Skin epidermis (tissue), 12 donors: ENCODE data around the gene BICD1.
A peak's percentile ranks its signal among the peaks of the same experiment; 100 is the strongest.
"Not testable (repeated sequence)": the region's sequence is repeated elsewhere in the genome, so short reads cannot be mapped to it uniquely, and the experiment has no call there.

Experiments
- H3K27ac ChIP-seq, 21 experiments: fragments of 200-600 bp; sonication (generic) in 11 of 21; one replicate each; pipeline ENCODE4 v1.5.0; 2020; ENCODE audit warnings: mild to moderate bottlenecking in 3 of 21, inconsistent platforms in 2 of 21, moderate library complexity in 2 of 21
- H3K4me3 ChIP-seq, 7 experiments: fragments of 200-600 bp; sonication (generic) in 2 of 7; one replicate each; pipeline ENCODE4 v1.5.0; 2020; ENCODE audit warnings: inconsistent platforms in 2 of 7, mild to moderate bottlenecking in 2 of 7, moderate library complexity in 1 of 7

BICD1 gene

GRCh38 chr12:32229971-32230612, 123.4 kb downstream of the BICD1 start:
- H3K4me3 ChIP-seq, result no peak overlapping the region
- no peak overlapping the region for H3K27ac ChIP-seq

DNA sequence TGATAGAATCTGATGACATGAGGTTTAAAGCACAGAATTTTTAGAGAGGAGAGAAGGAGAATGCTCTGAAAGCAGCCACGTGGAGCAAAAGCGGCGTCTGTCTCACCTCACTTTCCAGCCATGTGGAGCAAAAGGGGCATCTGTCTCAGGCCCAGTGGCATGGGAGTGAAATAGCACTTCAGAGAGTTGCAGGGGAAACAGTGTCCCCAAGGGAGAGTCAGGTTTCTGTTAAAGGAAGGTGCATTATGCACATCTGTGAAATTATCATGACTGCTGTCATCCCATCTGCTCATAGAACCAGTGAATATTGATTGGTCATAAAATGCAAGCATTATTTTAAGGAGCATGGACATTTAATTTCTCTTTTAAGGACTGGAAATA, 124.0 kb downstream of the BICD1 start:
- H3K27ac ChIP-seq, result no peak overlapping the region
- no peak overlapping the region for H3K4me3 ChIP-seq

DNA sequence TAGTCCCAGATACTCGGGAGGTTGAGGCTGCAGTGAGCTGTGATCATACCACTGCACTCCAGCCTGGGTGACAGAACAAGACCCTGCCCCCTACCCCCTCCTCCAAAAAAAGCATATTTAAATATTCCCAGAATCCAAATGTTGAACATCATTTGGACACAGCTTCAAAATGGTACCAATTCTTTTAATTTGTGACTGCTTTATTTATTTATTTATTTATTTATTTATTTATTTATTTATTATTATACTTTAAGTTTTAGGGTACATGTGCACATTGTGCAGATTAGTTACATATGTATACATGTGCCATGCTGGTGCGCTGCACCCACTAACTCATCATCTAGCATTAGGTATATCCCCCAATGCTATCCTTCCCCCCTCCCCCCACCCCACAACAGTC, 124.7 kb downstream of the BICD1 start:
- H3K4me3 ChIP-seq, H3K27ac ChIP-seq: not testable (repeated sequence)

DNA sequence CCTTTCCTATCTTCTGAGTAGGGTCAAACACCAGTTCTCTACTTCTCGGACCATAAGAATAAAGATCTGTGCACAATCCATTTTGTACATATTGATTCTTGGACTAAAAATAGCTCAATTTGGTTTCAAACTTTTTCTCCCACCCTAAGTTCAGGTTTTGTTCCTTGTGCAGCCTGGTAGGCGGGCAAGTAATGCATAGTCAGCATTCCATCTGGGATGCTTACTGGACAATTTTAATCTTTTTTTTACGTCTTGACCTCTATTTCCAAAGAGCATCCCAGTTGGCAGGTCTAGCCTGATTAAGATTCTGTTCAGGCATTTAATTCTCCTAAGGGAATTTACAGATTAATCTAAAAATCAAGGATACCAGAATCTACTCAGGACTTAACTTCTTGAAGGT, 126.9 kb downstream of the BICD1 start:
- no peak overlapping the region for H3K27ac ChIP-seq
- H3K4me3 ChIP-seq, result no peak overlapping the region

- Histone ChIP-seq H3K27ac (no peak overlapping the region), H3K4me3 (no peak overlapping the region)
Observed at GRCh38 chr12:32235251-32235650, 128.6 kb downstream of the BICD1 start.

DNA sequence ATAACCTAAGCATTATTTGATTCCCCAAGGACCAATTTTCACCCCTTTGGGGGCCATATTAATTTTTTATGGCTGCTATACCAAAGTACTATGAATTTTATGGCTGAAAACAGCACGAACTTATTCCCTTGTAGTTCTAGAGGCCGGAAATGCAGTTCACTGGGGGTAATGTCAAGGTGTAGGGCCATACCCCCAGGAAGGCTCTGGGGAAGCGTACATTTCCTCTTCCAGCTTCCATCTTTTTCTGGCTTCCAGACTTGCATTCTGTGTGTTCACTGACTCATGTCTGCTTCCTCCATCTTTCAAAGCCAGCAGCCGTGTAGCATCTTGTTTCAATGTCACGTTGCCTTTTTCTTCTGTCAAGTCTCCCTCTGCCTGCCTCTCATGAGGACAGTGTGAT, 133.5 kb downstream of the BICD1 start:
- Histone ChIP-seq H3K27ac (no peak overlapping the region), H3K4me3 (no peak overlapping the region)

GRCh38 chr12:32240831-32241230, 134.2 kb downstream of the BICD1 start:
- H3K4me3 ChIP-seq, result no peak overlapping the region
- no peak overlapping the region for H3K27ac ChIP-seq

DNA sequence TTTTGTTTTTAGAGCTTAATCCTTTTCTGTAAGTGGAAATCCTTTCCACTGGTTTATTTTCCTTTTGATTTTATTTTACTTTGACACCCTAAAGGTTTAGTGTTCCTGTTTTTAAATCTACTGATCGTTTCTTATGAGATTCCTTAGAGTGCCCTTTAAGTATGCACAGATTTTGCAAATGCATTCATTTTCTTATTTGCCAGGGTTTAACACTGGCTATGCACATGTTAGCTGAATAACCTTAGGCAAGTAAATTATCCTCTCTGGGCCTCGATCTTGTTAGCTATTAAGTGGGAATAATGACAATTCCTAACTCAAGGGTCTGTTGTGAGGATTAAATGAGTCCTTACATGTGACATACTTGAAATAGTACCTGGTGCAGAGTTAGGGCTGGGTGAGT, 136.0 kb downstream of the BICD1 start:
- Histone ChIP-seq H3K27ac (no peak overlapping the region), H3K4me3 (no peak overlapping the region)

- peak overlapping the region in 1 of 21 experiments; percentile 3 for H3K27ac ChIP-seq
- no peak overlapping the region for H3K4me3 ChIP-seq
Observed at GRCh38 chr12:32248441-32249140, 141.9 kb downstream of the BICD1 start.

GRCh38 chr12:32249777-32250176, 143.1 kb downstream of the BICD1 start:
- peak overlapping the region in 1 of 21 experiments; percentile 11 for H3K27ac ChIP-seq
- no peak overlapping the region for H3K4me3 ChIP-seq

DNA sequence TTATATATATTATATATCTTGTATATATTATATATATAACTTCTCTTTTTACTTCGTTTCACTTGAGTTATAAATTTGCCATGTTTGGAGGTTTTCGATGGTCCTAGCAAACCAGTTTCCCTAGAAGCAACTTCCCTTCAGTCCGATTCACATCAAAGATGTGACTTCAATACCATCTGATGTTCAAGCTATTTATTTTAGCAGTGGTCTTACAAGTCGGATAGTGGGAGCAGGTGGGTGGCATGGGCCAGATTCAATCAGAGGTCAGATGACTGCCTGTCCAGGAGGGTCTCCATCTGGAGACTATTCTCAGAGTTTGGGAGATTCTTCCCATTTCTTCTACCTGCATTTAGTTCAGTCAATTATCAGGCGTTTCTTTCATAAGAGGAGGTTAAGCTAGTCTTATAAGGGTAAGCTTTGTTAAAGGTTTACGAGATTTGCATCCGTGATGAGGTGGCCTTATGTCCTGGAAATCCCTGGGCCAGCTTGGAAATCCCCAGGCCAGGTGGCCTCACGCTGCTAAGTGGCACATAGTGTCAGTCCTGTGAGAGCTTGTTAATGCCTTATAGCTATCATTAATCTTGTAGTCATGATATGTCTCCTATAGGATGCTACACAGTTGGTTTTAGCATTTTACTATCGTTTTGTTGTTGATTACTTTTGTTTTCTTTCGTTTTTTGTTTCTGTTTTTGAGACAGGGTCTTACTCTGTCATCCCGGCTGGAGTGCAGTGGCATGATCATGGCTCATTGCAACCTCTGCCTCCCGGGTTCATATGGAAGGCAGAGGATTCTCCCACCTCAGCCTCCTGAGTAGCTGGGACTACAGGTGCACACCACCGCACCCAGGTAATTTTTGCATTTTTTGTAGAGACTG, 145.8 kb downstream of the BICD1 start:
- no peak overlapping the region for H3K4me3 ChIP-seq
- no peak overlapping the region for H3K27ac ChIP-seq

- Histone ChIP-seq H3K27ac (no peak overlapping the region), H3K4me3 (no peak overlapping the region)
Observed at GRCh38 chr12:32253154-32253790, 146.6 kb downstream of the BICD1 start.

DNA sequence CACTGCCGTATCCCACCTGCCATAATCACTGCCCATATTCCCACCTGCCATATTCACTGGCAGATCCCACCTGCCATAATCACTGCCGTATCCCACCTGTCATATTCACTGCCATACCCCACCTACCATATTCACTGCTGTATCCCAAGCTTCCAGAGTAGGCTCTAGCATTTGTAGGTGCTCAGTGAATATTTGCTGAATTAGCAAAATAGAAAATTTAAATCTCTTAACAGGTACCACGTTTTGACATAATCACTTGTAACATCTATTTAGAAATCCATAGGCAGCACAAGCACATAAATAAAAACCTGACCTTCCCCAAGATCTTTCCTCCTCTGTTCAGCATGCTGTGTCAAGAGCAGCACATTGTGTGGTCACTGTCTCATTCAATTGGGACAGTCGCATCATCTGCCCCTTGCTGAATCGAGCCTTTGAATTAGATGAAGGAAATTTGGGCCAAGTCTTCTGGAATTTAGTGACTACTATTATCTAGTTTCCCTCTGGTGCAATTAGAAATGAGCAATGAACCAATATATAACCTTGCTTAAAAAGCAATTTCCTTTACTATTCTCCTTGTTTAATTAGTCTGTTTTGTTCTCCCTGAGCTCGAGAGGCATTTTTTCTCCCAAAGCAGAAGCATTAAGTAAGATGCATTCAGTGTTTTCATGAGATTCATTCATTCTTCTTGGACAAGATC, 147.8 kb downstream of the BICD1 start:
- no peak overlapping the region for H3K27ac ChIP-seq

DNA sequence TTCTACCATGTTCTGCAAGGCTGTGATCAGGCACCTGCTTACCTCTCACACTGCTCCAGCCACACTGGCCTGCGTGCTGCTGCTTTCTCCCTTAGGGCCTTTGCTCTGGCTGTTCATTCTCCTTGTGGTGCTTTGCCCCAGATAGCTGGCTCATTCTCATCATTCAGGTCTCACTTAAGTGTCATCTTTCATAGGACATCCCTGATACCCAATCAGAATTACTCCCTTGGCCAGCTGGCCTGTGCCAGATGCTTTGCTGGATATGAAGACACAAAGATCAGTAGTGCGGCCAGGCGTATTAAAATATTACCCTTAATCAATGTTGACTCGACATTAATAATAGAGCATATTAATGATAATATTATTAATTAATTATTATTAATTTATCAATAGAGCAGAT, 148.9 kb downstream of the BICD1 start:
- Histone ChIP-seq H3K4me3 (no peak overlapping the region), H3K27ac (no peak overlapping the region)

More for the DNA sequence above, 147.8 kb downstream of the BICD1 start:
- no peak overlapping the region for H3K4me3 ChIP-seq

DNA sequence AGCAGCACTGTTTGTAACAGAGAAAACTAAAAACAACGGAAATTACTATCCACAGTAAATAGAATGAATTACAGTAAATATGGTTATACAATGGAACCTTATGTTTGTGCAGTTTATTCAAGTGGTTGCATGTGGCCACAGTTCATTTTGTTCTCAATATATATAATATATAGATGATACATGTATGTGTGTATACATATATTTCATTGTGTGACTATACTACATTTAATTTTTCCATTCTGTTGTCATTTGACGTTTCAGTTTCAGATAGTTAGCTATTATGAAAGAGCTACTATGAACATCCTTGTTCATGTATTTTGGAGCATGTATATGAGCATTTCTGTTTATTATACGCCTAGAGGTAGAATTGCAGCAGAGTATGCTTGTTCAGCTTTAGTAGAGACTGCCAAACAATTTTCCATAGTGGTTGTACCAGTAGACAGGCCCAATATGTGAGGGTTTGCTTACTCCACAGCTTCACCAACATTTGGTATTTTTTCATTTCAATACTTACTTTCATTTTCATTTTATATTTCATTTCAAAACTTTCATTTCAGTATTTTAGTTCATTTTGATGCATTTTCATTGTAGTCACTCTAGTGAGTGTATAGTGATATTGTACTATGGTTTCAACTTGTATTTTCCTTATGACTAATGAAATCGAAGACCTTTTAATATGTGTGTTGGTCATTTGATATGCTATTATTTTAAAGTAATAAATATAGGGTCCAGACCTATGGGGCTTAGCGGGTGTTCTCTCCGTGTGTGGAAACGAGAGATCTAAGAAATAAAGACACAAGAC, 151.2 kb downstream of the BICD1 start:
- Histone ChIP-seq H3K4me3 (no peak overlapping the region), H3K27ac (no peak overlapping the region)

DNA sequence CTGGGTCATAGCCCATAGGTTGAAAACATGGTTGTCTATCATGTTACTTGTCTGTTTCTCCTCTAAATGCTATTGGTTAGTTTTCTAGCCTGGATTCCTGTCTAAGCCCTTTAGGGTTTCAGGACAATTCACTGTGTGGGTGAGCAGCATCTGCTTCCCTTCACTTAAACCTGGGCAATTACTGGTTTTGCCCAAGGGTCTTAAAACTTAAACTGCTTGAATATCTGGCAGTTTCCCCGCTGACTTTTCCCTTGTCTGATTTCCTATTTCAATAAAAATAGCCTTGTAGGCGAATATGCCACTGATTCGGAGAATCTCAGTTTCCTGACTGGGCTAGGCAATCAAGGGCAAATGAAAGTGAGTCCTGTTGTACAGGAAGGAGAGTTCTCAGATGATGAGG, 154.0 kb downstream of the BICD1 start:
- Histone ChIP-seq H3K4me3 (no peak overlapping the region), H3K27ac (no peak overlapping the region)

GRCh38 chr12:32261638-32262037, 155.0 kb downstream of the BICD1 start:
- H3K27ac ChIP-seq, result no peak overlapping the region

GRCh38 chr12:32264961-32265360, 158.3 kb downstream of the BICD1 start:
- Histone ChIP-seq H3K4me3 (no peak overlapping the region), H3K27ac (peak overlapping the region in 5 of 21 experiments; percentile 7 to 51 (median 39))

More at GRCh38 chr12:32261638-32262037, 155.0 kb downstream of the BICD1 start:
- no peak overlapping the region for H3K4me3 ChIP-seq

- H3K27ac ChIP-seq, result peak overlapping the region in 3 of 21 experiments; percentile 7 to 51 (median 34)
- no peak overlapping the region for H3K4me3 ChIP-seq
Observed at GRCh38 chr12:32265456-32265855, 158.8 kb downstream of the BICD1 start.
